ENCODE measurements around the gene KCNC3.
A peak's percentile ranks its signal among the peaks of the same experiment; 100 is the strongest.

The KCNC3 gene

GRCh38 chr19:50327461-50328223, 1.5 kb downstream of the KCNC3 start:
- DNase-seq (ENCODE audit: low read depth in 2 of 2), result no peak

- DNase-seq (ENCODE audit: low read depth in 2 of 2), result no peak
Observed at GRCh38 chr19:50327013-50327412, 2.2 kb downstream of the KCNC3 start.

GRCh38 chr19:50326101-50326664, 3.0 kb downstream of the KCNC3 start:
- DNase-seq (ENCODE audit: low read depth in 2 of 2), result no peak

- peak; percentile 58 to 67 for DNase-seq (ENCODE audit: low read depth in 2 of 2)
Observed at GRCh38 chr19:50325310-50326100, 3.7 kb downstream of the KCNC3 start.

GRCh38 chr19:50324331-50324730, 4.8 kb downstream of the KCNC3 start:
- DNase-seq (ENCODE audit: low read depth in 2 of 2), result no peak

GRCh38 chr19:50323782-50324133, 5.4 kb downstream of the KCNC3 start:
- DNase-seq (ENCODE audit: low read depth in 2 of 2), result no peak

GRCh38 chr19:50322931-50323781, 6.0 kb downstream of the KCNC3 start:
- no peak for DNase-seq (ENCODE audit: low read depth in 2 of 2)

GRCh38 chr19:50322234-50322633, 6.9 kb downstream of the KCNC3 start:
- DNase-seq (ENCODE audit: low read depth in 2 of 2), result no peak

GRCh38 chr19:50321831-50322230, 7.3 kb downstream of the KCNC3 start:
- no peak for DNase-seq (ENCODE audit: low read depth in 2 of 2)

GRCh38 chr19:50320596-50320995, 8.6 kb downstream of the KCNC3 start:
- DNase-seq (ENCODE audit: low read depth in 2 of 2), result no peak

GRCh38 chr19:50320051-50320450, 9.1 kb downstream of the KCNC3 start:
- no peak for DNase-seq (ENCODE audit: low read depth in 2 of 2)

GRCh38 chr19:50319156-50319555, 10.0 kb downstream of the KCNC3 start:
- no peak for DNase-seq (ENCODE audit: low read depth in 2 of 2)

- no peak for DNase-seq (ENCODE audit: low read depth in 2 of 2)
Observed at GRCh38 chr19:50318438-50318837, 10.7 kb downstream of the KCNC3 start.

GRCh38 chr19:50317115-50317514, 12.1 kb downstream of the KCNC3 start:
- DNase-seq (ENCODE audit: low read depth in 2 of 2), result no peak

GRCh38 chr19:50315773-50316448, 13.3 kb downstream of the KCNC3 start:
- peak in 1 of 2 donors; percentile 41 for DNase-seq (ENCODE audit: low read depth in 2 of 2)

- no peak for DNase-seq (ENCODE audit: low read depth in 2 of 2)
Observed at GRCh38 chr19:50314724-50315708, 14.2 kb downstream of the KCNC3 start.

- DNase-seq (ENCODE audit: low read depth in 2 of 2), result no peak
Observed at GRCh38 chr19:50313812-50314536, 15.2 kb downstream of the KCNC3 start.

GRCh38 chr19:50312967-50313811, 16.0 kb downstream of the KCNC3 start:
- DNase-seq (ENCODE audit: low read depth in 2 of 2), result no peak
